Kidney epithelial cell (primary cell): ENCODE results near the gene TBL2. TPM values are rescaled to one million over a fixed set of nuclear protein-coding genes. Genes with fewer than 3 reads are reported as not detected.
"Not testable (repeated sequence)": the region's sequence is repeated elsewhere in the genome, so short reads cannot be mapped to it uniquely, and the experiment has no call there.

ENCODE experiments used
- DNase-seq: peaks from one replicate; pipeline ENCODE4 v3.0.0-alpha.2; 2010; ENCODE audit warnings: low read depth
- H3K27me3 ChIP-seq: 2 replicates; pipeline ENCODE4 v1.6.0; 2011; ENCODE audit warnings: low read length; ENCODE audit not compliant: control insufficient read depth, insufficient read depth
- H3K36me3 ChIP-seq: 2 replicates; pipeline ENCODE4 v1.5.1; 2011; ENCODE audit warnings: low read length; ENCODE audit not compliant: control insufficient read depth, insufficient read depth
- H3K4me3 ChIP-seq: 2 replicates; pipeline ENCODE4 v1.5.1; 2011; ENCODE audit warnings: low read depth, mild to moderate bottlenecking, control low read depth, low read length
- total RNA-seq: library from RNA; depleted of rRNA; stranded (reverse); fragments of >200 nt; gene quantifications from 2 replicates; pipeline ENCODE4 v1.2.3, GENCODE V29; 2015
- TF ChIP-seq, protein P1 (sequence below): IDR thresholded peaks from 2 replicates; pipeline ENCODE4 v1.5.1; 2011; ENCODE audit warnings: mild to moderate bottlenecking, moderate library complexity, low read length, control low read depth, inconsistent platforms; ENCODE audit not compliant: insufficient read depth, poor library complexity, severe bottlenecking

TBL2 gene
- total RNA-seq, 1 donor from 2014 or later = 65.4 TPM

- no peak for DNase-seq
- Histone ChIP-seq H3K27me3 (no peaks in the 10 kb centered on the region), H3K4me3 (no peak overlapping the region), H3K36me3 (no peaks in the 10 kb centered on the region)
- TF ChIP-seq, protein P1, sequence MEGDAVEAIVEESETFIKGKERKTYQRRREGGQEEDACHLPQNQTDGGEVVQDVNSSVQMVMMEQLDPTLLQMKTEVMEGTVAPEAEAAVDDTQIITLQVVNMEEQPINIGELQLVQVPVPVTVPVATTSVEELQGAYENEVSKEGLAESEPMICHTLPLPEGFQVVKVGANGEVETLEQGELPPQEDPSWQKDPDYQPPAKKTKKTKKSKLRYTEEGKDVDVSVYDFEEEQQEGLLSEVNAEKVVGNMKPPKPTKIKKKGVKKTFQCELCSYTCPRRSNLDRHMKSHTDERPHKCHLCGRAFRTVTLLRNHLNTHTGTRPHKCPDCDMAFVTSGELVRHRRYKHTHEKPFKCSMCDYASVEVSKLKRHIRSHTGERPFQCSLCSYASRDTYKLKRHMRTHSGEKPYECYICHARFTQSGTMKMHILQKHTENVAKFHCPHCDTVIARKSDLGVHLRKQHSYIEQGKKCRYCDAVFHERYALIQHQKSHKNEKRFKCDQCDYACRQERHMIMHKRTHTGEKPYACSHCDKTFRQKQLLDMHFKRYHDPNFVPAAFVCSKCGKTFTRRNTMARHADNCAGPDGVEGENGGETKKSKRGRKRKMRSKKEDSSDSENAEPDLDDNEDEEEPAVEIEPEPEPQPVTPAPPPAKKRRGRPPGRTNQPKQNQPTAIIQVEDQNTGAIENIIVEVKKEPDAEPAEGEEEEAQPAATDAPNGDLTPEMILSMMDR = no peak
These were observed 6.8 kb upstream of the TBL2 start for GRCh38 chr7:73585196-73585595.

GRCh38 chr7:73582664-73583202, 4.4 kb upstream of the TBL2 start:
- Histone ChIP-seq H3K27me3 (no peaks in the 10 kb centered on the region), H3K4me3 (no peak overlapping the region), H3K36me3 (no peaks in the 10 kb centered on the region)
- DNase-seq = no peak
- TF ChIP-seq, protein P1 = no peak

DNA sequence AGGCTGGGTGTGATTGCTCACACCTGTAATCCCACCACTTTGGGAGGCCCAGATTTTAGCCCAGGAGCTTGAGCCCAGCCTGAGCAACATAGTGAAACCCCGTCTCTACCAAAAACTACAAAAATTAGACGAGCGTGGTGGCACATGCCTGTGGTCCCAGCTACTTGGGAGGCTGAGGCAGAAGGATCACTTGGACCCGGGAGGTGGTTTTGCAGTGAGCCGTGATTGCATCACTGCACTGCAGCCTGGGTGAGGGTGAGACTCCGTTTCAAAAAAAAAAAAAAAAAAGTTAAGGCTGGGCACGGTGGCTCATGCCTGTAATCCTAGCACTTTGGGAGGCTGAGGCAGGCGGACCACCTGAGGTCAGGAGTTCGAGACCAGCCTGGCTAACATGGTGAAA, 2.6 kb upstream of the TBL2 start:
- not testable (repeated sequence) for H3K4me3 ChIP-seq, H3K36me3 ChIP-seq, H3K27me3 ChIP-seq, DNase-seq

GRCh38 chr7:73577627-73578341, 595 bp downstream of the TBL2 start:
- no peak for DNase-seq
- Histone ChIP-seq H3K36me3 (peaks cover 4% of the 10 kb centered on the region), H3K27me3 (no peaks in the 10 kb centered on the region), H3K4me3 (peak overlapping the region; percentile 86)
- TF ChIP-seq, protein P1 = no peak

DNA sequence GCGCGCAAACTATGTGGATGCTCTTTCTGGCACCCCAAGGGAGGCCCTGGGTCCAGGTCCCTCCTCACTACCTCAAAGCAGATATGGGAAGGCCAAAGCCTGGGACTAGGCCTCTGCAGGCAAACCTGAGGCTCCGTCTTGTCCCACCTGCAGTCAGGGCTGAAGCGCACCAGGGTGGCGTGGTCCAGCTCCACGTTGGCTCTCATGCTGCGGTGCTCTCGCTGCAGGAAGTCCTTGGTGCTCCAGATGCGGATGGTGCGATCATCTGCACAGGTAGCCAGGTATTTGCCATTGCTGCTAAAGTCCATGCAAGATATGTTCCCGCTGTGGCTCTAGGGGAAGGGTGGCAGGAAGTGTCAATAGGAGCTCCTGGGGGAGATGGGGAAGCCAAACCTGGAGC, 4.6 kb downstream of the TBL2 start:
- TF ChIP-seq, protein P1 = no peak
- Histone ChIP-seq H3K36me3 (peaks cover 6% of the 10 kb centered on the region), H3K27me3 (no peaks in the 10 kb centered on the region), H3K4me3 (no peak overlapping the region)
- DNase-seq = no peak

DNA sequence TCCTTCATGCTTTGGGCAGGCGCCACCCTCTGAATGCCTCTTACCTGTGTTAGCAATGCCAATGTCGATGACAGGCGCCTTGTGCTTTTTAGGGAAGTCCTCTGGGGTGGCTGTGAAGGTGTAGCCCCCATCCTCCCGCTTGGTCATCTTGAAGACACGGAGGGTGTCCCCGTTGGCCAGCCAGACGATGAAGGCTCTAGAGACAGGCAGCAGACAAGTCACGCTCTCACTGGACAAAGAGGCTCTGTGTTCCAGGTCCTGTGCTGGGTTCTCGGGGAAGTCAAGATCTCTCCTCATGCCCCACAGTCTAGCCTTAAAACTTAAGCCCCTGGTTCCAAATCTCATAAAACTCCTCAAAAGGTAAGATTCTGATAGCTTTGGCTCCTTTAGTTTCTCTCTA, 5.1 kb downstream of the TBL2 start:
- H3K36me3 ChIP-seq = peaks cover 6% of the 10 kb centered on the region
- no peak overlapping the region for H3K4me3 ChIP-seq
- no peaks in the 10 kb centered on the region for H3K27me3 ChIP-seq
- no peak for DNase-seq
- TF ChIP-seq, protein P1 = no peak
